Calu3 (cell line): ENCODE data around the gene LRRK1. TPM values are rescaled to one million over a fixed set of nuclear protein-coding genes. Genes with fewer than 3 reads are reported as not detected.

ENCODE experiments used
- BruUV-seq: library from RNA; stranded (reverse); fragments of 400-500 nt; replicated peaks from 2 replicates; lab custom pipeline; 2021; lab: Mats Ljungman, UMichigan
- CTCF ChIA-PET: fragments of 300-600 bp; sonication (Branson Sonifier 250); formaldehyde crosslinking; loops from one replicate; lab custom pipeline; 2022; ENCODE audit warnings: antibody characterized with exemption; lab: Charles Lee
- DNase-seq: peaks from one replicate; pipeline ENCODE4 v3.0.0; 2022
- H3K27ac Mint-ChIP-seq: one replicate; pipeline ENCODE4 v1.8.0; 2022; ENCODE audit warnings: mixed read lengths; ENCODE audit not compliant: unreplicated experiment
- H3K27me3 Mint-ChIP-seq: one replicate; pipeline ENCODE4 v1.8.0; 2022; ENCODE audit warnings: mixed read lengths; ENCODE audit not compliant: unreplicated experiment
- H3K36me3 Mint-ChIP-seq: one replicate; pipeline ENCODE4 v1.8.0; 2022; ENCODE audit warnings: mild to moderate bottlenecking, moderate library complexity, mixed read lengths; ENCODE audit not compliant: insufficient read depth, unreplicated experiment
- H3K4me1 Mint-ChIP-seq: one replicate; pipeline ENCODE4 v1.8.0; 2022; ENCODE audit warnings: mild to moderate bottlenecking, low read depth, mixed read lengths; ENCODE audit not compliant: unreplicated experiment
- H3K4me3 Mint-ChIP-seq: one replicate; pipeline ENCODE4 v1.8.0; 2022; ENCODE audit warnings: mild to moderate bottlenecking, low read depth, moderate library complexity, mixed read lengths; ENCODE audit not compliant: unreplicated experiment
- H3K9me3 Mint-ChIP-seq: one replicate; pipeline ENCODE4 v1.8.0; 2022; ENCODE audit warnings: low read depth, mixed read lengths; ENCODE audit not compliant: unreplicated experiment
- intact Hi-C: fragments of 100-400 bp; cut with micrococcal nuclease; formaldehyde crosslinking; loops from one replicate; pipeline ENCODE4 v1.10.0; 2022; ENCODE audit not compliant: unreplicated experiment
- total RNA-seq: library from RNA; stranded (reverse); gene quantifications from 2 replicates; pipeline ENCODE4 v1.2.3, GENCODE V29; 2022
- TF ChIP-seq, protein P1 (sequence below): fragments of 200-600 bp; IDR thresholded peaks from one replicate; pipeline ENCODE4 v1.8.0; 2022; ENCODE audit warnings: antibody characterized with exemption; ENCODE audit not compliant: unreplicated experiment

LRRK1 gene
- total RNA-seq, 1 experiment from 2014 or later, result 21.3 TPM

DNA sequence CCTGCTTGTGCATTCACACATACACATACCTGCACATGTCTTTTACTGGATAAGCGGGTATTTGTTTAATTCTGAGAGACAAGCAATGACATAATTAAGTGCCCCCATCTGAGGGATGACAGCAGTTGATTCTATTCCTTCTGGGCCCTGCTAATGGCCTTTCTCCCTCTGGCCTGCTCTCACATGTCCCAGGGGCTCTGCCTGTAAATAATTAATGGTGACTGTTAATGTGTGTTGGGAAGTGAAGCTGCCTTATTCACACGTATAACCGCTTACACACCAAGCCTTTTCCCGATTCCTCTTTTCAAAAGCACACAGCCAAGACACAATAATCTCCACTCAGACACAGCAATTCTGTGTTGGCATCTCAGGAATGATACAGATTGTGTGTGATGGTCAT is 47.8 kb downstream of the LRRK1 start:
- intact Hi-C loops, result no loop called here
- Mint-ChIP-seq H3K9me3 (no peaks in the 10 kb centered on the region), H3K4me3 (no peak overlapping the region), H3K4me1 (peaks cover 23% of the 10 kb centered on the region), H3K27me3 (no peaks in the 10 kb centered on the region), H3K27ac (no peak overlapping the region), H3K36me3 (no peaks in the 10 kb centered on the region)
- TF ChIP-seq, protein P1, sequence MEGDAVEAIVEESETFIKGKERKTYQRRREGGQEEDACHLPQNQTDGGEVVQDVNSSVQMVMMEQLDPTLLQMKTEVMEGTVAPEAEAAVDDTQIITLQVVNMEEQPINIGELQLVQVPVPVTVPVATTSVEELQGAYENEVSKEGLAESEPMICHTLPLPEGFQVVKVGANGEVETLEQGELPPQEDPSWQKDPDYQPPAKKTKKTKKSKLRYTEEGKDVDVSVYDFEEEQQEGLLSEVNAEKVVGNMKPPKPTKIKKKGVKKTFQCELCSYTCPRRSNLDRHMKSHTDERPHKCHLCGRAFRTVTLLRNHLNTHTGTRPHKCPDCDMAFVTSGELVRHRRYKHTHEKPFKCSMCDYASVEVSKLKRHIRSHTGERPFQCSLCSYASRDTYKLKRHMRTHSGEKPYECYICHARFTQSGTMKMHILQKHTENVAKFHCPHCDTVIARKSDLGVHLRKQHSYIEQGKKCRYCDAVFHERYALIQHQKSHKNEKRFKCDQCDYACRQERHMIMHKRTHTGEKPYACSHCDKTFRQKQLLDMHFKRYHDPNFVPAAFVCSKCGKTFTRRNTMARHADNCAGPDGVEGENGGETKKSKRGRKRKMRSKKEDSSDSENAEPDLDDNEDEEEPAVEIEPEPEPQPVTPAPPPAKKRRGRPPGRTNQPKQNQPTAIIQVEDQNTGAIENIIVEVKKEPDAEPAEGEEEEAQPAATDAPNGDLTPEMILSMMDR, result no peak
- CTCF ChIA-PET, result no interaction called here
- BruUV-seq, result no TSS peak
- no peak for DNase-seq

DNA sequence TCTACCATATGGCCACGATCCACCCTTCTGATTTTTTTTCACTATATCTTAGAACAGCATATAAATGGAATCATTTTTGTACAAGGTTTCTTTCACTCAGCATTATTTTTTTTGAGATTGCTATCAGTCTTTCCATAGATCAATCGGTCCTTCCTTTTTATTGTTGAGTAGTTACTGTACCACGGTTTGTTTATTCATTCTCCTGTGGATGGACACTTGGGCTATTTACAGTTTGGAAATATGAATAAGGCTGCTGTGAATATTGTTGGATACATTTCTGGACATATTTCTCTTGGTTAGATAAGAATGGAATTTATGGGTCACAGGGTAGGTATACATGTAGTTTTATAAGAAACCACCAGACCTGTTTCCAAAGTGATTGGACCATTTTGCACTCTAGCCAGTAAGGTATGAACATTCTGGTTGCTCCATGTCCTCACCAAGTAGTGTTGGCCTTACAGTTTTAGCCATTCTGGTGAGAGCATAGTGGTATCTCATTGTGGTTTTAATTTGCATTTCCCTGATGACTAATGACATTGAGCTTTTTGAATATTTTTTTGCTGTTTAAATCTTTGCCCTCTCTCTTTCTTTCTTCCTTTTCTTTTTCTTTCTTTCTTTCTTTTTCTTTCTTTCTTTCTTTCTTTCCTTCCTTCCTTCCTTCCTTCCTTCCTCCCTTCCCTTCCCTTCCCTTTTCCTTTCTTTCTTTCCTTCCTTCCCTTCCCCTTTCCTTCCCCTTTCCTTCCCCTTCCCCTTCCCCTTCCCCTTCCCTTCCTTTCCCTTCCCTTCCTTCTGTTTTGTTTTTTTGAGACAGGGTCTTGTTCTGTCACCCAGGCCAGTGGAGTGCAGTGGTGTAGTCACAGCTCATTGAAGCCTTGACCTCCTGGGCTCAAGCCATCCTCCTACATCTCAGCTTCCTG is 49.2 kb downstream of the LRRK1 start:
- TF ChIP-seq, protein P1, result no peak
- Mint-ChIP-seq H3K9me3 (no peaks in the 10 kb centered on the region), H3K4me3 (no peak overlapping the region), H3K36me3 (no peaks in the 10 kb centered on the region), H3K4me1 (peaks cover 23% of the 10 kb centered on the region), H3K27ac (peak overlapping the region; percentile 68), H3K27me3 (no peaks in the 10 kb centered on the region)
- DNase-seq, result no peak
- intact Hi-C loops, result no loop called here
- no TSS peak for BruUV-seq
- CTCF ChIA-PET, result interaction anchor here (0.6 to 0.7 kb wide), 2 partner anchors 459 to 493 kb away, joined by 4 to 8 read pairs; no protein-coding TSS in a partner anchor

DNA sequence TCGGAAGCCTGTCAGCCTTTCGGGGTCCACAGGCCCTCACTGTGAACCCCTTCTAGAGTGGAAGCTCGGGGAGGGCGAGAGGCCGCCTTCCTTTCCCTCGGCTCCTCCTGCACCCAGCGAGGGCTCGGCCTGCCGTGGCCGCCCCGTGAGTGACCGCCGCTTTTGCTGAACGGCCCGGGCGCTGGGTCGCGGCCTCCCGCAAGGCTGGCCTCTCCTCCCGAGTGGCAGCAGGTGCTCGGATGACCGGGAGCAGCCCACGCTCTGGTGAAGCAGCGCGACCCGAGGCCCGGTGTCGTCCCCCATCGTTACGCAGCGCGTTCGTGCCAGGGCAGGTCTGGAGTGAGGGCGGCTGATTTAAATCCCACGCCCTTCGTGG is 53.8 kb downstream of the LRRK1 start:
- BruUV-seq, result no TSS peak
- intact Hi-C loops, result no loop called here
- CTCF ChIA-PET, result interaction anchor here (0.6 to 0.7 kb wide), 2 partner anchors 10 to 36 kb away, joined by 3 to 5 read pairs; no protein-coding TSS in a partner anchor
- Mint-ChIP-seq H3K9me3 (no peaks in the 10 kb centered on the region), H3K36me3 (peaks cover 5% of the 10 kb centered on the region), H3K4me3 (no peak overlapping the region), H3K27me3 (no peaks in the 10 kb centered on the region), H3K27ac (no peak overlapping the region), H3K4me1 (peaks cover 11% of the 10 kb centered on the region)
- TF ChIP-seq, protein P1, result no peak
- no peak for DNase-seq

DNA sequence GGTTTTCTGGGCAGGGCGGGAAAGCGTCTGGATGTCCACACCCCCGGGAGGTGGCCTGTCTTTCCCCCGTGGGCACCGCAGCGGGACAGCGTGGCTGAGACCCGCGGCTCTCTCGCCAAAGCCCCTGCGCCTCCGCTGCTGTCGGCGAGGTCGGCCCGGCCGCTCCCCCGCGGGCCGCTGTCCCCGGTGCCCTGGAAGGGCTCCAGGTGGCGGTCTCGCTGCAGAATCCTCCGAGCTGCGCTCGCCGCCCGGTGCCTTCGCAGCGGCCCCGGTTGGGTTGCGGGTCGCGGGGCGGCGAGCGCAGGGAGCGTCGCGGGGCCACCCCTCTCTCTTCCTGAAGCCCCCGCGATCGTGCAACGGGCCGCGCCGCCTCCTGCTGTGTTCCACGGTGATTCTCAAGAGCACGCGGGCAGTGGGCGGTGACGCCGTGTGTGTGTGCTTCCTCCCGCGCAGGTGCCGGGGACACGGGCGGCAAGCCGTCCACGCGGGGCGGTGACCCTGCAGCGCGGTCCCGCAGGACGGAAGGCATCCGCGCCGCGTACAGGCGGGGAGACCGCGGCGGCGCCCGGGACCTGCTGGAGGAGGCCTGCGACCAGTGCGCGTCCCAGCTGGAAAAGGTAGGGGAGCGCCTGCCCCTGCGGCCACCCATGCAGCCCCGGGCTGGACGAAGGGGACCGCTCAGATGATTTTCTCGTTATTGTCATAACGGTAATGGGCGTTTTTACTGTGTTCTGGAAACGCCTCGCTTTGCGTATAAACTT is 54.4 kb downstream of the LRRK1 start:
- Mint-ChIP-seq H3K27me3 (no peaks in the 10 kb centered on the region), H3K4me3 (no peak overlapping the region), H3K9me3 (no peaks in the 10 kb centered on the region), H3K36me3 (peaks cover 5% of the 10 kb centered on the region), H3K4me1 (peaks cover 6% of the 10 kb centered on the region), H3K27ac (no peak overlapping the region)
- intact Hi-C loops, result no loop called here
- no TSS peak for BruUV-seq
- CTCF ChIA-PET, result interaction anchor here (0.6 kb wide), 1 partner anchor 35 kb away, joined by 3 read pairs; no protein-coding TSS in a partner anchor
- no peak for DNase-seq
- TF ChIP-seq, protein P1, result no peak
